Osteoblast (primary cell): ENCODE measurements around the gene TXNDC5. TPM values are rescaled to one million over a fixed set of nuclear protein-coding genes. Genes with fewer than 3 reads are reported as not detected.
"Not testable (repeated sequence)": the region's sequence is repeated elsewhere in the genome, so short reads cannot be mapped to it uniquely, and the experiment has no call there.

Source experiments
- DNase-seq: peaks from one replicate; pipeline ENCODE4 v3.0.0; 2011; ENCODE audit warnings: low spot score, mixed read lengths; ENCODE audit not compliant: insufficient read length; ENCODE audit errors: missing footprints
- H2AFZ ChIP-seq: 2 replicates; pipeline ENCODE4 v1.6.0; 2011; ENCODE audit warnings: mild to moderate bottlenecking, low read length
- H3K27ac ChIP-seq: 2 replicates; pipeline ENCODE4 v1.5.1; 2011; ENCODE audit warnings: mild to moderate bottlenecking, low read depth, low read length, moderate library complexity
- H3K27me3 ChIP-seq: 2 replicates; pipeline ENCODE4 v1.6.0; 2012; ENCODE audit warnings: mild to moderate bottlenecking, control low read depth, inconsistent platforms, low read length, moderate library complexity; ENCODE audit not compliant: insufficient read depth
- H3K36me3 ChIP-seq: 2 replicates; pipeline ENCODE4 v1.5.1; 2011; ENCODE audit warnings: mild to moderate bottlenecking, low read length, control low read depth, moderate library complexity; ENCODE audit not compliant: insufficient read depth
- H3K4me1 ChIP-seq: 2 replicates; pipeline ENCODE4 v1.5.1; 2011; ENCODE audit warnings: mild to moderate bottlenecking, low read length, control low read depth, moderate library complexity; ENCODE audit not compliant: insufficient read depth
- H3K4me2 ChIP-seq: 2 replicates; pipeline ENCODE4 v1.6.0; 2011; ENCODE audit warnings: mild to moderate bottlenecking, low read length; ENCODE audit not compliant: insufficient read depth
- H3K4me3 ChIP-seq: fragments of 200-600 bp; sonication (generic); 3 replicates; pipeline ENCODE4 v1.5.1; 2012; ENCODE audit warnings: mild to moderate bottlenecking, low read length, inconsistent platforms; ENCODE audit not compliant: insufficient read depth
- H3K79me2 ChIP-seq: 2 replicates; pipeline ENCODE4 v1.6.0; 2012; ENCODE audit warnings: mild to moderate bottlenecking, low read length, control low read depth, inconsistent platforms; ENCODE audit not compliant: insufficient read depth
- H3K9me3 ChIP-seq: 2 replicates; pipeline ENCODE4 v1.5.1; 2011; ENCODE audit warnings: low read depth, low read length, control low read depth
- H4K20me1 ChIP-seq: 2 replicates; pipeline ENCODE4 v1.6.0; 2012; ENCODE audit warnings: mild to moderate bottlenecking, low read length, control low read depth; ENCODE audit not compliant: insufficient read depth
- CTCF ChIP-seq: IDR thresholded peaks from 2 replicates; pipeline ENCODE4 v1.5.1; 2011; ENCODE audit warnings: mild to moderate bottlenecking, low read depth, low read length, moderate library complexity; ENCODE audit errors: extremely low read depth
- total RNA-seq: library from RNA; depleted of rRNA; stranded (reverse); fragments of >200 nt; gene quantifications from 2 replicates; pipeline ENCODE4 v1.2.3, GENCODE V29; 2012

TXNDC5 gene
- total RNA-seq, 1 donor: 344 TPM

- no peak for DNase-seq
- Histone ChIP-seq H3K27ac (no peak overlapping the region), H4K20me1 (peaks cover 44% of the 10 kb centered on the region), H3K79me2 (peaks cover 59% of the 10 kb centered on the region), H3K4me1 (no peaks in the 10 kb centered on the region), H3K9me3 (no peaks in the 10 kb centered on the region), H3K4me3 (no peak overlapping the region), H3K27me3 (no peaks in the 10 kb centered on the region), H3K36me3 (peaks cover 85% of the 10 kb centered on the region), H3K4me2 (no peak overlapping the region), H2AFZ (no peak overlapping the region)
- no peak for TF ChIP-seq CTCF
Measured at GRCh38 chr6:7901056-7901455, 9.5 kb downstream of the TXNDC5 start.

- no peak overlapping the region for H3K4me2 ChIP-seq
- H4K20me1 ChIP-seq: peaks cover 40% of the 10 kb centered on the region
- no peaks in the 10 kb centered on the region for H3K4me1 ChIP-seq
- DNase-seq: no peak
- H3K79me2 ChIP-seq: peaks cover 54% of the 10 kb centered on the region
- no peaks in the 10 kb centered on the region for H3K27me3 ChIP-seq
- no peaks in the 10 kb centered on the region for H3K9me3 ChIP-seq
- H3K4me3 ChIP-seq: no peak overlapping the region
- H3K27ac ChIP-seq: no peak overlapping the region
- no peak for TF ChIP-seq CTCF
- H3K36me3 ChIP-seq: peaks cover 87% of the 10 kb centered on the region
- no peak overlapping the region for H2AFZ ChIP-seq
Measured at GRCh38 chr6:7900621-7901020, 10.0 kb downstream of the TXNDC5 start.

- Histone ChIP-seq H3K4me3 (no peak overlapping the region), H3K9me3 (no peaks in the 10 kb centered on the region), H3K27ac (no peak overlapping the region), H3K27me3 (no peaks in the 10 kb centered on the region), H4K20me1 (peaks cover 35% of the 10 kb centered on the region), H3K79me2 (peaks cover 47% of the 10 kb centered on the region), H3K36me3 (peaks cover 94% of the 10 kb centered on the region), H3K4me2 (no peak overlapping the region), H3K4me1 (no peaks in the 10 kb centered on the region), H2AFZ (no peak overlapping the region)
- TF ChIP-seq CTCF: no peak
- no peak for DNase-seq
Measured at GRCh38 chr6:7899889-7900213, 10.7 kb downstream of the TXNDC5 start.

- no peak for TF ChIP-seq CTCF
- H3K27ac ChIP-seq: no peak overlapping the region
- DNase-seq: no peak
Measured at GRCh38 chr6:7899101-7899888, 11.3 kb downstream of the TXNDC5 start.

GRCh38 chr6:7898193-7898586, 12.4 kb downstream of the TXNDC5 start:
- H3K9me3 ChIP-seq, H3K27ac ChIP-seq, H3K4me3 ChIP-seq, H2AFZ ChIP-seq, H3K4me1 ChIP-seq, DNase-seq, H3K27me3 ChIP-seq, H3K4me2 ChIP-seq: not testable (repeated sequence)
- H4K20me1 ChIP-seq: peaks cover 25% of the 10 kb centered on the region
- peaks cover 32% of the 10 kb centered on the region for H3K79me2 ChIP-seq
- H3K36me3 ChIP-seq: peaks cover 95% of the 10 kb centered on the region

More at GRCh38 chr6:7899101-7899888, 11.3 kb downstream of the TXNDC5 start:
- no peaks in the 10 kb centered on the region for H3K9me3 ChIP-seq
- H3K36me3 ChIP-seq: peaks cover 95% of the 10 kb centered on the region
- no peak overlapping the region for H3K4me2 ChIP-seq
- no peaks in the 10 kb centered on the region for H3K27me3 ChIP-seq
- peaks cover 41% of the 10 kb centered on the region for H3K79me2 ChIP-seq
- H2AFZ ChIP-seq: no peak overlapping the region
- H4K20me1 ChIP-seq: peaks cover 29% of the 10 kb centered on the region
- no peak overlapping the region for H3K4me3 ChIP-seq
- H3K4me1 ChIP-seq: no peaks in the 10 kb centered on the region
